Measurements from ENCODE around the gene F8. TPM values are rescaled to one million over a fixed set of nuclear protein-coding genes. Genes with fewer than 3 reads are reported as not detected.

F8 gene
- total RNA-seq, 1 donor from 2014 or later = 1.3 TPM

DNA sequence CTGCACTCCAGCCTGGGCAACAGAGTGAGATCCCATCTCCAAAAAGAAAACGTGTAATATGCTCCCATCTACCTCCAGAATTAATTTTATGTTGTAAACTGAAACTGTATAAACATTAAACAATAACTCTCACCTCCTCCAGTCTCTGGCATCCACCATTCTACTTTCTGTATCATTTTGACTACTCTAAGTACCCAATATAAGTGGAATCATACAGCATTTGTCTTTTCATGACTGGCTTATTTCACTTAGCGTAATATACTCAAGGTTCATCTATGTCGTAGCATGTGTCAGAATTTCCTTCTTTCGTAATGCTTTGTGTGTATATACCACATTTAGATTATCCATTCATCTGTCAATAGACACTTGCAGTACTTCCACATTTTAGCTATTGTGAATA is 20.6 kb downstream of the F8 start:
- Mint-ChIP-seq H3K4me3 (no peak overlapping the region), H3K9me3 (peaks cover 10% of the 10 kb centered on the region), H3K36me3 (no peaks in the 10 kb centered on the region), H3K4me1 (ENCODE audit: unreplicated experiment) (no peaks in the 10 kb centered on the region), H3K27me3 (no peaks in the 10 kb centered on the region), H3K27ac (no peak overlapping the region)
- TF ChIP-seq, protein P1, sequence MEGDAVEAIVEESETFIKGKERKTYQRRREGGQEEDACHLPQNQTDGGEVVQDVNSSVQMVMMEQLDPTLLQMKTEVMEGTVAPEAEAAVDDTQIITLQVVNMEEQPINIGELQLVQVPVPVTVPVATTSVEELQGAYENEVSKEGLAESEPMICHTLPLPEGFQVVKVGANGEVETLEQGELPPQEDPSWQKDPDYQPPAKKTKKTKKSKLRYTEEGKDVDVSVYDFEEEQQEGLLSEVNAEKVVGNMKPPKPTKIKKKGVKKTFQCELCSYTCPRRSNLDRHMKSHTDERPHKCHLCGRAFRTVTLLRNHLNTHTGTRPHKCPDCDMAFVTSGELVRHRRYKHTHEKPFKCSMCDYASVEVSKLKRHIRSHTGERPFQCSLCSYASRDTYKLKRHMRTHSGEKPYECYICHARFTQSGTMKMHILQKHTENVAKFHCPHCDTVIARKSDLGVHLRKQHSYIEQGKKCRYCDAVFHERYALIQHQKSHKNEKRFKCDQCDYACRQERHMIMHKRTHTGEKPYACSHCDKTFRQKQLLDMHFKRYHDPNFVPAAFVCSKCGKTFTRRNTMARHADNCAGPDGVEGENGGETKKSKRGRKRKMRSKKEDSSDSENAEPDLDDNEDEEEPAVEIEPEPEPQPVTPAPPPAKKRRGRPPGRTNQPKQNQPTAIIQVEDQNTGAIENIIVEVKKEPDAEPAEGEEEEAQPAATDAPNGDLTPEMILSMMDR (conservative IDR thresholded peaks at IDR 0.05) = no peak
- no peak for DNase-seq (ENCODE audit: extremely low spot score, unreplicated experiment)

- Mint-ChIP-seq H3K27ac (no peak overlapping the region), H3K4me3 (no peak overlapping the region), H3K36me3 (no peaks in the 10 kb centered on the region), H3K9me3 (peaks cover 10% of the 10 kb centered on the region), H3K27me3 (no peaks in the 10 kb centered on the region), H3K4me1 (ENCODE audit: unreplicated experiment) (no peaks in the 10 kb centered on the region)
- TF ChIP-seq, protein P1 (conservative IDR thresholded peaks at IDR 0.05) = no peak
- DNase-seq (ENCODE audit: extremely low spot score, unreplicated experiment) = no peak
Measured at GRCh38 chrX:155000841-155001240, 21.7 kb downstream of the F8 start.

DNA sequence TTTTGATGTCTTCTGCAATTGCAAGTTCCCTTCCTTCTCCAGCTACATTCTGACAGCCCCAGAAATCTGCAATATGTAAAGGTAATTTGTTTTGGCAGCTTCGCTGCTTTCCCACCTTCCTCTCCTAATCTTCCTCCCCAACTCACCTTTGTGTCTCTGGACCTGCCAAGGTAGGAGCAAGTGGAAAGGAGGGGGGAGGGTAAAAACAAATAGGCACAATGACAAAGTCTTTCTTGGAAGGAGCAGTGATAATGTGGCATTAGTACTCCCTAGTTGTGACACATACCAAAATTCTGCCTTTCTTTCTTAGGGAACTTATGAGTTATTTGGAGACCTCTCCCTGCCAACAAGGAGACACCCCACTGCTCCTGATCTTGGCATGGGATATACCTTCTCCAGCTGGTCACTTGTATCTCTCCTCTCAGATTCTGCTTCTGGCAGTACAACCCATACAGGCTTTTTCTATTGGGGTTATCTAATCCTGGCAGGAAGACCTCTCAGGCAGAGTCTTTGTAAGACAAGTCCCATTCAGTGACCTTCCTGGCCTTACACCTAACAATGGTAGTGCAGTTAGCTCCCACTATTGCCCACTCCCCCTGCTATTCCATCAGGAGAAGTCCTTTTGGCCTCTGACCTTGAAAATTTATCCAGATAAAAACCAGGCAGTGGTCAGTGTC is 24.2 kb downstream of the F8 start:
- Mint-ChIP-seq H3K9me3 (peaks cover 6% of the 10 kb centered on the region), H3K27ac (no peak overlapping the region), H3K27me3 (no peaks in the 10 kb centered on the region), H3K36me3 (no peaks in the 10 kb centered on the region), H3K4me3 (no peak overlapping the region), H3K4me1 (ENCODE audit: unreplicated experiment) (no peaks in the 10 kb centered on the region)
- TF ChIP-seq, protein P1 (conservative IDR thresholded peaks at IDR 0.05) = no peak
- DNase-seq (ENCODE audit: extremely low spot score, unreplicated experiment) = no peak

DNA sequence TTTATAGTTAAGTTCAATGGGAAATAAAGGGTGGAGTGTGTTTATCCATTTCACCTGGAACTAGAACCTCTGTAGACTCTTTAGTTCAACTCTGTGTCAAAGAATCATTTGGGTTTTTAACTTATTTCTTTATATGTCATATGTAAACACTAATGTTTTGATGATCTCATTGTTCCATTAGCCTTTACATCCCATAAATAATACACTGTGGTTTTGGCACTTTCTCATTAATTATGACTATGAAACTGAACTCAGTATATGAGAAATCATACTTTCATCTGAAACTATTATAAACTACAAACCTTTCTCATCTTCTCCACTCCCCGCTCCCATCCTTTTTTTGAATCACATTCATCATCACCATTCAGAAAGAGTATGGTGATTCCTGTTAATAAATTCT is 31.0 kb downstream of the F8 start:
- Mint-ChIP-seq H3K4me3 (no peak overlapping the region), H3K36me3 (no peaks in the 10 kb centered on the region), H3K9me3 (no peaks in the 10 kb centered on the region), H3K27ac (no peak overlapping the region), H3K27me3 (no peaks in the 10 kb centered on the region), H3K4me1 (ENCODE audit: unreplicated experiment) (no peaks in the 10 kb centered on the region)
- DNase-seq (ENCODE audit: extremely low spot score, unreplicated experiment) = no peak
- TF ChIP-seq, protein P1 (conservative IDR thresholded peaks at IDR 0.05) = no peak

DNA sequence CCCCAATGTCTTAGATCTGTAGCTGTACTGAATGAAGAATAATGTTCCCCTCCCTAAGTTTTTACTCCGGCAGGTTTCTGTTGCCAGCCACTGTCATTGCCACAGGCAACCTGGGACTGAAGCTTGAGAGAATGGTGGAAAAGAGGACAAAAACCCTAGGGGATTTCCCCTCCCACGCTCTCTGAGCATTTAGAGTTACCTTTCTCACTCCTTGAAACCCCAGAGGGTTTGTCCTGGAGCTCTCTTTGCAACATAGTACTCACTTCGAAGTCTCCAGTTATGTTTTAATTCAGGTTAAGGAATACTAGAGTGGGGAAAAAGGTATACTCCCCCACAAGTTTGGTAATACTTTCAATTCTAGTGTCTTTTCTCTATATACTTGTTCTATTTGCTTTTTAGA is 31.5 kb downstream of the F8 start:
- no peaks in the 10 kb centered on the region for H3K4me1 Mint-ChIP-seq (ENCODE audit: unreplicated experiment)
- no peak overlapping the region for H3K27ac Mint-ChIP-seq
- TF ChIP-seq, protein P1 (conservative IDR thresholded peaks at IDR 0.05) = no peak
- no peaks in the 10 kb centered on the region for H3K36me3 Mint-ChIP-seq
- no peaks in the 10 kb centered on the region for H3K27me3 Mint-ChIP-seq
- no peak for DNase-seq (ENCODE audit: extremely low spot score, unreplicated experiment)
- H3K9me3 Mint-ChIP-seq = no peaks in the 10 kb centered on the region
- no peak overlapping the region for H3K4me3 Mint-ChIP-seq
